Measurements from ENCODE around the gene KCTD15. TPM values are rescaled to one million over a fixed set of nuclear protein-coding genes. Genes with fewer than 3 reads are reported as not detected.

The KCTD15 gene
- polyA plus RNA-seq, 1 donor (not counting 4 experiments of a cell fraction or from before 2014, with no cell fraction given) = 16.2 TPM

- H3K79me2 ChIP-seq (ENCODE audit: control insufficient read depth, insufficient read depth, low read length) = no peaks in the 10 kb centered on the region
- no peak overlapping the region for H2AFZ ChIP-seq (ENCODE audit: control insufficient read depth, low read length)
- H3K9me1 ChIP-seq (ENCODE audit: control insufficient read depth, extremely low read depth, insufficient read depth, low read length) = no peaks in the 10 kb centered on the region
- peaks cover 3% of the 10 kb centered on the region for H3K27me3 ChIP-seq (ENCODE audit: control insufficient read depth, extremely low read depth, insufficient read depth, low read length)
- H3K9me3 ChIP-seq (ENCODE audit: control insufficient read depth, low read depth, low read length) = no peaks in the 10 kb centered on the region
- TF ChIP-seq EZH2 (IDR thresholded peaks at IDR 0.05; ENCODE audit: low read length) = no peak
- no peak for TF ChIP-seq CTCF (optimal IDR thresholded peaks at IDR 0.05 in 1 of 3, IDR thresholded peaks at IDR 0.05 in 1 of 3, conservative IDR thresholded peaks at IDR 0.05 in 1 of 3; ENCODE audit: extremely low read depth in 1 of 3, insufficient read depth in 2 of 3, low read length in 3 of 3)
- H3K4me3 ChIP-seq (ENCODE audit: control insufficient read depth in 2 of 3, extremely low read depth in 1 of 3, insufficient read depth in 2 of 3, low read depth in 1 of 3, low read length in 3 of 3) = no peak overlapping the region
- H3K27ac ChIP-seq (ENCODE audit: control insufficient read depth, insufficient read depth, low read length) = no peak overlapping the region
- no peak overlapping the region for H3K9ac ChIP-seq (ENCODE audit: control insufficient read depth, extremely low read depth, insufficient read depth, low read length)
- H3K36me3 ChIP-seq (ENCODE audit: control insufficient read depth in 2 of 2, extremely low read depth in 1 of 2, insufficient read depth in 2 of 2, low read length in 2 of 2) = no peaks in the 10 kb centered on the region
- no peaks in the 10 kb centered on the region for H4K20me1 ChIP-seq (ENCODE audit: control insufficient read depth, extremely low read depth, insufficient read depth, low read length)
- dilution Hi-C loops (cut with MboI; ENCODE audit: extremely low pct_ligation_motif_present, low sequenced_read_pairs) = no loop called here
- H3K4me1 ChIP-seq (ENCODE audit: control insufficient read depth, extremely low read depth, insufficient read depth, low read length) = no peaks in the 10 kb centered on the region
- DNase-seq (ENCODE audit: low read depth, low spot score) = no peak
- FAIRE-seq = no peak
- H3K4me2 ChIP-seq (ENCODE audit: control insufficient read depth, extremely low read depth, insufficient read depth, low read depth, low read length) = no peak overlapping the region
These were observed 63.8 kb downstream of the KCTD15 start for GRCh38 chr19:33860312-33861090.

GRCh38 chr19:33861950-33862349 is 65.3 kb downstream of the KCTD15 start:
- no peaks in the 10 kb centered on the region for H3K79me2 ChIP-seq (ENCODE audit: control insufficient read depth, insufficient read depth, low read length)
- H2AFZ ChIP-seq (ENCODE audit: control insufficient read depth, low read length) = no peak overlapping the region
- no peaks in the 10 kb centered on the region for H3K9me3 ChIP-seq (ENCODE audit: control insufficient read depth, low read depth, low read length)
- no peaks in the 10 kb centered on the region for H4K20me1 ChIP-seq (ENCODE audit: control insufficient read depth, extremely low read depth, insufficient read depth, low read length)
- no peak overlapping the region for H3K9ac ChIP-seq (ENCODE audit: control insufficient read depth, extremely low read depth, insufficient read depth, low read length)
- H3K4me2 ChIP-seq (ENCODE audit: control insufficient read depth, extremely low read depth, insufficient read depth, low read depth, low read length) = no peak overlapping the region
- H3K36me3 ChIP-seq (ENCODE audit: control insufficient read depth in 2 of 2, extremely low read depth in 1 of 2, insufficient read depth in 2 of 2, low read length in 2 of 2) = no peaks in the 10 kb centered on the region
- no peak for FAIRE-seq
- no peaks in the 10 kb centered on the region for H3K4me1 ChIP-seq (ENCODE audit: control insufficient read depth, extremely low read depth, insufficient read depth, low read length)
- dilution Hi-C loops (cut with MboI; ENCODE audit: extremely low pct_ligation_motif_present, low sequenced_read_pairs) = no loop called here
- H3K27ac ChIP-seq (ENCODE audit: control insufficient read depth, insufficient read depth, low read length) = no peak overlapping the region
- H3K4me3 ChIP-seq (ENCODE audit: control insufficient read depth in 2 of 3, extremely low read depth in 1 of 3, insufficient read depth in 2 of 3, low read depth in 1 of 3, low read length in 3 of 3) = no peak overlapping the region
- no peak for DNase-seq (ENCODE audit: low read depth, low spot score)
- TF ChIP-seq CTCF (optimal IDR thresholded peaks at IDR 0.05 in 1 of 3, IDR thresholded peaks at IDR 0.05 in 1 of 3, conservative IDR thresholded peaks at IDR 0.05 in 1 of 3; ENCODE audit: extremely low read depth in 1 of 3, insufficient read depth in 2 of 3, low read length in 3 of 3) = no peak
- no peak for TF ChIP-seq EZH2 (IDR thresholded peaks at IDR 0.05; ENCODE audit: low read length)
- H3K27me3 ChIP-seq (ENCODE audit: control insufficient read depth, extremely low read depth, insufficient read depth, low read length) = peaks cover 3% of the 10 kb centered on the region
- H3K9me1 ChIP-seq (ENCODE audit: control insufficient read depth, extremely low read depth, insufficient read depth, low read length) = no peaks in the 10 kb centered on the region
